CD4-positive, alpha-beta T cell (primary cell): ENCODE data around the gene KRT79. TPM values are rescaled to one million over a fixed set of nuclear protein-coding genes. Genes with fewer than 3 reads are reported as not detected.

Experiments used
- ATAC-seq: fragments of 200-7000 bp; cut with Tn5 transposase; one replicate; pipeline ENCODE4 v1.10.0; 2022; ENCODE audit warnings: mild to moderate bottlenecking; ENCODE audit not compliant: poor library complexity
- CTCF ChIA-PET: fragments of 350-600 bp; sonication (Branson Sonifier 250); formaldehyde crosslinking; loops from one replicate; lab custom pipeline; 2021; ENCODE audit warnings: antibody characterized with exemption, inconsistent platforms; lab: Charles Lee
- POLR2A ChIA-PET: fragments of 350-600 bp; sonication (Branson Sonifier 250); formaldehyde crosslinking; loops from one replicate; lab custom pipeline; 2021; ENCODE audit warnings: antibody characterized with exemption, inconsistent platforms; lab: Charles Lee
- DNase-seq, 14 experiments: peaks; one replicate each; pipeline ENCODE4 v3.0.0-alpha.2; 2013 to 2020; ENCODE audit warnings: mixed read lengths in 2 of 14
- H3K27ac ChIP-seq, 2 donors: one replicate each; pipeline versions ENCODE4 v1.5.1 to v1.7.0; 2013; ENCODE audit warnings: low read length in 2 of 2, low read depth in 1 of 2, mild to moderate bottlenecking in 1 of 2
- H3K27me3 ChIP-seq, 2 experiments: 1 replicate in 1 of 2; 2 replicates in 1 of 2; pipeline versions ENCODE4 v1.6.1 to v1.7.0; 2013; ENCODE audit warnings: low read length in 2 of 2, control low read depth in 1 of 2, mild to moderate bottlenecking in 1 of 2, moderate library complexity in 1 of 2; ENCODE audit not compliant: insufficient read depth in 2 of 2, control insufficient read depth in 1 of 2
- H3K36me3 ChIP-seq: one replicate; pipeline ENCODE4 v1.6.1; 2013; ENCODE audit warnings: low read length, control low read depth; ENCODE audit not compliant: insufficient read depth
- H3K4me1 ChIP-seq: one replicate; pipeline ENCODE4 v1.6.1; 2013; ENCODE audit warnings: low read length, control low read depth; ENCODE audit not compliant: insufficient read depth
- H3K4me3 ChIP-seq: one replicate; pipeline ENCODE4 v1.5.1; 2013; ENCODE audit warnings: mild to moderate bottlenecking, low read length, moderate library complexity
- H3K9me3 ChIP-seq, 2 experiments: 1 replicate in 1 of 2; 2 replicates in 1 of 2; pipeline versions ENCODE4 v1.6.1 to v1.7.0; 2013; ENCODE audit warnings: low read length in 2 of 2, mild to moderate bottlenecking in 2 of 2, control low read depth in 1 of 2, moderate library complexity in 1 of 2; ENCODE audit not compliant: control insufficient read depth in 1 of 2, insufficient read depth in 1 of 2
- H3K27ac Mint-ChIP-seq: one replicate; pipeline ENCODE4 v1.8.0; 2020; ENCODE audit warnings: mixed read lengths
- H3K27me3 Mint-ChIP-seq: one replicate; pipeline ENCODE4 v1.8.0; 2021; ENCODE audit warnings: mixed read lengths
- H3K36me3 Mint-ChIP-seq: one replicate; pipeline ENCODE4 v1.8.0; 2021; ENCODE audit warnings: low read depth, mixed read lengths
- H3K4me1 Mint-ChIP-seq: one replicate; pipeline ENCODE4 v1.8.0; 2021; ENCODE audit warnings: low read depth, mixed read lengths
- H3K4me3 Mint-ChIP-seq: one replicate; pipeline ENCODE4 v1.8.0; 2020; ENCODE audit warnings: mild to moderate bottlenecking, mixed read lengths
- H3K9me3 Mint-ChIP-seq: one replicate; pipeline ENCODE4 v1.8.0; 2020; ENCODE audit warnings: mixed read lengths
- intact Hi-C, 2 experiments: fragments of 100-400 bp; cut with DNase I in 1 of 2; cut with micrococcal nuclease in 1 of 2; formaldehyde crosslinking; loops; one replicate each; pipeline versions ENCODE4 v1.15.1 to v1.9.0; 2023 to 2025; cut with DNase I, micrococcal nuclease
- total RNA-seq, 174 experiments: library from RNA in 2 of 174; stranded (reverse) in 2 of 174; gene quantifications; one replicate each; pipeline ENCODE4 v1.2.3 and lab custom pipeline; 2021 to 2026
- TF ChIP-seq, protein P1 (sequence below): fragments of 200-600 bp; IDR thresholded peaks from one replicate; pipeline ENCODE4 v1.8.0; 2022; ENCODE audit warnings: antibody characterized with exemption, mild to moderate bottlenecking

Gene KRT79
- total RNA-seq, 2 experiments from 2014 or later, result not detected

DNA sequence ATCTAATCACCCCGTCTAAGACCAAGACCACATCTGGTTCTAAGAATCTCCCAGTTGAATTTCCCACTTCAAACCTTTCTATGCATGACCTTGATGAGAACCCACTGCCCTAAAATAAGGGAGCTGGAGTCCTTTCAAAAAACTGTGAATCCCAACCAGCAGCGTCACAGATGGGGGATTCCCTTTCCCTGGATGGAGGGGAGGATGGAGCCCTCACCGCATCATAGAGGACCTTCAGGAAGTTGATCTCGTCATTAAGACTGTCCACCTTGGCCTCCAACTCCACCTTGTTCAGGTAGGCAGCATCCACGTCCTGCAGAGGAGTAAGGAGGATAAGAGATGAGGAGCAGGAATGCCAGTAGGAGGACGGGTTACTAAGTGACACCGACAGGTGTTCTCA, 24.9 kb downstream of the KRT79 start:
- H3K27me3 Mint-ChIP-seq, result no peaks in the 10 kb centered on the region
- DNase-seq, result no peak
- H3K27ac Mint-ChIP-seq, result no peak overlapping the region
- H3K9me3 Mint-ChIP-seq, result no peaks in the 10 kb centered on the region
- no peak overlapping the region for H3K4me3 Mint-ChIP-seq
- POLR2A ChIA-PET, result no interaction called here
- TF ChIP-seq, protein P1, sequence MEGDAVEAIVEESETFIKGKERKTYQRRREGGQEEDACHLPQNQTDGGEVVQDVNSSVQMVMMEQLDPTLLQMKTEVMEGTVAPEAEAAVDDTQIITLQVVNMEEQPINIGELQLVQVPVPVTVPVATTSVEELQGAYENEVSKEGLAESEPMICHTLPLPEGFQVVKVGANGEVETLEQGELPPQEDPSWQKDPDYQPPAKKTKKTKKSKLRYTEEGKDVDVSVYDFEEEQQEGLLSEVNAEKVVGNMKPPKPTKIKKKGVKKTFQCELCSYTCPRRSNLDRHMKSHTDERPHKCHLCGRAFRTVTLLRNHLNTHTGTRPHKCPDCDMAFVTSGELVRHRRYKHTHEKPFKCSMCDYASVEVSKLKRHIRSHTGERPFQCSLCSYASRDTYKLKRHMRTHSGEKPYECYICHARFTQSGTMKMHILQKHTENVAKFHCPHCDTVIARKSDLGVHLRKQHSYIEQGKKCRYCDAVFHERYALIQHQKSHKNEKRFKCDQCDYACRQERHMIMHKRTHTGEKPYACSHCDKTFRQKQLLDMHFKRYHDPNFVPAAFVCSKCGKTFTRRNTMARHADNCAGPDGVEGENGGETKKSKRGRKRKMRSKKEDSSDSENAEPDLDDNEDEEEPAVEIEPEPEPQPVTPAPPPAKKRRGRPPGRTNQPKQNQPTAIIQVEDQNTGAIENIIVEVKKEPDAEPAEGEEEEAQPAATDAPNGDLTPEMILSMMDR, result no peak
- H3K4me3 ChIP-seq, result no peak overlapping the region
- H3K27me3 ChIP-seq, result no peaks in the 10 kb centered on the region
- no peaks in the 10 kb centered on the region for H3K9me3 ChIP-seq
- no peak overlapping the region for H3K27ac ChIP-seq
- H3K4me1 Mint-ChIP-seq, result no peaks in the 10 kb centered on the region
- CTCF ChIA-PET, result no interaction called here
- intact Hi-C loops, result no loop called here
- no peaks in the 10 kb centered on the region for H3K36me3 ChIP-seq
- no peak for ATAC-seq
- H3K4me1 ChIP-seq, result no peaks in the 10 kb centered on the region
- H3K36me3 Mint-ChIP-seq, result no peaks in the 10 kb centered on the region

DNA sequence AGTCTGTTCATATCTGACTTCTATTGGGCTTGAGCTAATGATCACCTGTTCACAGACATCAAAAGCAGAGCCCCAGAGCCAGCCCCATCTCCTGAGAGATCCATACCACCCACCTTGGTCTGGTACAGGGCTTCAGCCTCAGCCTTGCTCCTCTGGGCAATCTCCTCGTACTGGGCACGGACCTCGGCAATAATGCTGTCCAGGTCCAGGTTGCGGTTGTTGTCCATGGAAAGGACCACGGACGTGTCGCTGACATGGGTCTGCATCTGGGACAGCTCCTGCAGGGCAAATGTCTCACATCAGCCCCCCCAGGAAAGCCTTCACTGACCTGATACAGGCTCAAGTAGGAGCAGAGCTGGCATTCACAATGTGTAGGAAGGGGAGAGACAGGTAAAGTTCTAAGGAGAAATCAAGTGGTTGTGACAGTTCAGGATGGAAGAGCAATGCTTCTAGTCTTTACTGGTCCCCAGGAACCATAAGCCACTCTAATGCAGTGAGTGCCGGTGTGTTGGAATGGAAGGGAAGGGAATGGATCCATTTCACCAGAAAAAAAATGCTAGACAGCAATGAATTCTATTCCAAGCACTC, 25.4 kb downstream of the KRT79 start:
- ATAC-seq (no peak), DNase-seq (no peak)
- Mint-ChIP-seq H3K4me1 (no peaks in the 10 kb centered on the region), H3K27me3 (no peaks in the 10 kb centered on the region), H3K4me3 (no peak overlapping the region), H3K9me3 (no peaks in the 10 kb centered on the region), H3K27ac (no peak overlapping the region), H3K36me3 (no peaks in the 10 kb centered on the region)
- H3K36me3 ChIP-seq, result no peaks in the 10 kb centered on the region
- intact Hi-C loops, result no loop called here
- H3K27ac ChIP-seq, result no peak overlapping the region
- no peaks in the 10 kb centered on the region for H3K4me1 ChIP-seq
- TF ChIP-seq, protein P1, result no peak
- H3K9me3 ChIP-seq, result no peaks in the 10 kb centered on the region
- H3K27me3 ChIP-seq, result no peaks in the 10 kb centered on the region
- POLR2A ChIA-PET, result interaction anchor here (1.2 kb wide), 1 partner anchor 9 kb away, joined by 4 read pairs; no protein-coding TSS in a partner anchor
- H3K4me3 ChIP-seq, result no peak overlapping the region
- CTCF ChIA-PET, result no interaction called here

GRCh38 chr12:52807544-52808470, 26.3 kb downstream of the KRT79 start:
- Histone ChIP-seq H3K9me3 (no peaks in the 10 kb centered on the region), H3K27me3 (no peaks in the 10 kb centered on the region), H3K27ac (no peak overlapping the region), H3K4me3 (no peak overlapping the region), H3K36me3 (no peaks in the 10 kb centered on the region), H3K4me1 (no peaks in the 10 kb centered on the region)
- ChIA-PET CTCF (no interaction called here), POLR2A (interaction anchor here (1.2 kb wide), 1 partner anchor 10 kb away, joined by 4 read pairs; no protein-coding TSS in a partner anchor)
- ATAC-seq (no peak), DNase-seq (no peak)
- TF ChIP-seq, protein P1, result no peak
- H3K27ac Mint-ChIP-seq, result no peak overlapping the region
- H3K4me1 Mint-ChIP-seq, result no peaks in the 10 kb centered on the region
- H3K9me3 Mint-ChIP-seq, result no peaks in the 10 kb centered on the region
- H3K36me3 Mint-ChIP-seq, result no peaks in the 10 kb centered on the region
- no peak overlapping the region for H3K4me3 Mint-ChIP-seq
- intact Hi-C loops, result no loop called here
- no peaks in the 10 kb centered on the region for H3K27me3 Mint-ChIP-seq
